Neuronal stem cell (in vitro differentiated cells): ENCODE results near the gene TP53BP2.
A peak's percentile ranks its signal among the peaks of the same experiment; 100 is the strongest.

Source experiments
- DNase-seq: peaks from one replicate; pipeline ENCODE4 v3.0.0-alpha.2; 2013; ENCODE audit warnings: low spot score
- H2AFZ ChIP-seq: one replicate; pipeline ENCODE4 v1.6.1; 2013; ENCODE audit warnings: mild to moderate bottlenecking, low read length, inconsistent platforms
- H2AK5ac ChIP-seq: 2 replicates; pipeline ENCODE4 v1.6.1; 2013; ENCODE audit warnings: low read depth, mild to moderate bottlenecking, inconsistent platforms, low read length, moderate library complexity, mixed read lengths
- H2BK120ac ChIP-seq: 2 replicates; pipeline ENCODE4 v1.6.1; 2013; ENCODE audit warnings: low read depth, mild to moderate bottlenecking, inconsistent platforms, low read length, moderate library complexity, mixed read lengths
- H2BK12ac ChIP-seq: one replicate; pipeline ENCODE4 v1.6.1; 2013; ENCODE audit warnings: low read length, inconsistent platforms
- H2BK15ac ChIP-seq: 2 replicates; pipeline ENCODE4 v1.6.1; 2013; ENCODE audit warnings: mild to moderate bottlenecking, low read length, inconsistent platforms, mixed read lengths
- H2BK5ac ChIP-seq: one replicate; pipeline ENCODE4 v1.6.1; 2013; ENCODE audit warnings: inconsistent platforms, mild to moderate bottlenecking, low read length, moderate library complexity
- H3K14ac ChIP-seq: one replicate; pipeline ENCODE4 v1.6.1; 2013; ENCODE audit warnings: low read length, inconsistent platforms
- H3K18ac ChIP-seq: 2 replicates; pipeline ENCODE4 v1.6.1; 2013; ENCODE audit warnings: low read length, inconsistent platforms
- H3K23ac ChIP-seq: 2 replicates; pipeline ENCODE4 v1.6.1; 2013; ENCODE audit warnings: low read depth, mild to moderate bottlenecking, mixed read lengths, low read length, inconsistent platforms; ENCODE audit not compliant: poor library complexity
- H3K27ac ChIP-seq: replicated peaks from 3 replicates; pipeline ENCODE4 v1.5.1; 2013; ENCODE audit warnings: low read length, inconsistent platforms
- H3K27me3 ChIP-seq, 3 experiments: 2 replicates each; pipeline ENCODE4 v1.6.1; 2013; ENCODE audit warnings: low read length in 3 of 3, mild to moderate bottlenecking in 2 of 3, inconsistent platforms in 1 of 3, low read depth in 1 of 3, mixed read lengths in 1 of 3, moderate library complexity in 1 of 3; ENCODE audit not compliant: control insufficient read depth in 3 of 3, insufficient read depth in 3 of 3
- H3K36me3 ChIP-seq, 2 donors: replicated peaks in 1 of 2; 2 replicates each; pipeline ENCODE4 v1.6.1; 2013; ENCODE audit warnings: low read length in 2 of 2; ENCODE audit not compliant: control insufficient read depth in 2 of 2, insufficient read depth in 2 of 2
- H3K4ac ChIP-seq: 2 replicates; pipeline ENCODE4 v1.6.1; 2013; ENCODE audit warnings: inconsistent platforms, mild to moderate bottlenecking, low read length, moderate library complexity
- H3K4me1 ChIP-seq, 2 donors: 1 replicate in 1 of 2; 2 replicates in 1 of 2; pipeline ENCODE4 v1.6.1; 2013; ENCODE audit warnings: low read length in 2 of 2, low read depth in 1 of 2; ENCODE audit not compliant: control insufficient read depth in 2 of 2, insufficient read depth in 1 of 2
- H3K4me2 ChIP-seq: one replicate; pipeline ENCODE4 v1.6.1; 2013; ENCODE audit warnings: mild to moderate bottlenecking, low read length, inconsistent platforms; ENCODE audit not compliant: insufficient read depth, poor library complexity, severe bottlenecking
- H3K4me3 ChIP-seq, 2 donors: 2 replicates each; pipeline ENCODE4 v1.5.1; 2013; ENCODE audit warnings: low read length in 2 of 2, mild to moderate bottlenecking in 2 of 2, inconsistent platforms in 1 of 2, moderate library complexity in 1 of 2
- H3K79me1 ChIP-seq: one replicate; pipeline ENCODE4 v1.6.1; 2013; ENCODE audit warnings: low read depth, mild to moderate bottlenecking, inconsistent platforms, low read length, moderate library complexity
- H3K9ac ChIP-seq: one replicate; pipeline ENCODE4 v1.6.1; 2013; ENCODE audit warnings: mild to moderate bottlenecking, low read depth, low read length, inconsistent platforms; ENCODE audit not compliant: poor library complexity
- H3K9me3 ChIP-seq, 2 donors: replicated peaks in 1 of 2; 2 replicates each; pipeline versions ENCODE3 to v1.6.1; 2013; ENCODE audit warnings: low read length in 2 of 2, mild to moderate bottlenecking in 2 of 2, inconsistent platforms in 1 of 2, low read depth in 1 of 2, mixed read lengths in 1 of 2, moderate library complexity in 1 of 2; ENCODE audit not compliant: control insufficient read depth in 2 of 2, insufficient read depth in 1 of 2
- H4K8ac ChIP-seq: one replicate; pipeline ENCODE4 v1.6.1; 2013; ENCODE audit warnings: low read depth, mild to moderate bottlenecking, inconsistent platforms, low read length, moderate library complexity
- H4K91ac ChIP-seq: one replicate; pipeline ENCODE4 v1.6.1; 2013; ENCODE audit warnings: low read length, low read depth, mild to moderate bottlenecking, inconsistent platforms; ENCODE audit not compliant: poor library complexity
- WGBS, 2 donors: extraction: QIAGEN DNeasy Blood & Tissue Kit; methylation state at CpG; one replicate each; pipeline ENCODE4 v1.1.7; 2013; ENCODE audit warnings: missing lambda C conversion rate in 2 of 2, mixed read lengths in 1 of 2; ENCODE audit not compliant: insufficient read length in 2 of 2, insufficient replicate concordance in 1 of 2; ENCODE audit errors: extremely low coverage in 2 of 2; 5-methylcytosine and 5-hydroxymethylcytosine counted together

The TP53BP2 gene

GRCh38 chr1:223733898-223734852 is 111.6 kb downstream of the TP53BP2 start:
- no peak overlapping the region for H2BK12ac ChIP-seq
- H2BK15ac ChIP-seq = no peak overlapping the region
- no peak overlapping the region for H3K4me3 ChIP-seq
- no peak overlapping the region for H4K91ac ChIP-seq
- no peak overlapping the region for H3K23ac ChIP-seq
- no peak overlapping the region for H3K4ac ChIP-seq
- no peak overlapping the region for H3K9ac ChIP-seq
- H2BK120ac ChIP-seq = no peak overlapping the region
- no peak overlapping the region for H2AK5ac ChIP-seq
- no peak overlapping the region for H4K8ac ChIP-seq
- no peak overlapping the region for H3K18ac ChIP-seq
- H3K36me3 ChIP-seq = peaks cover 3 to 34% of the 10 kb centered on the region in 2 donors
- H3K27me3 ChIP-seq = no peaks in the 10 kb centered on the region
- H3K4me2 ChIP-seq = no peak overlapping the region
- H3K4me1 ChIP-seq = peaks cover 0 to 11% of the 10 kb centered on the region in 2 donors
- no peak overlapping the region for H3K27ac ChIP-seq
- peak overlapping the region; percentile 48 for H3K14ac ChIP-seq
- no peak overlapping the region for H2AFZ ChIP-seq
- no peaks in the 10 kb centered on the region for H3K79me1 ChIP-seq
- no peaks in the 10 kb centered on the region for H3K9me3 ChIP-seq
- DNase-seq = no peak
- no CpG with 5 or more reads among the region's 20 CpGs for WGBS, 2 donors
- H2BK5ac ChIP-seq = no peak overlapping the region

GRCh38 chr1:223732993-223733798 is 112.6 kb downstream of the TP53BP2 start:
- no CpG with 5 or more reads among the region's 6 CpGs for WGBS, 2 donors
- no peak overlapping the region for H3K27ac ChIP-seq
- H4K8ac ChIP-seq = no peak overlapping the region
- no peak overlapping the region for H3K18ac ChIP-seq
- H3K27me3 ChIP-seq = no peaks in the 10 kb centered on the region
- H3K36me3 ChIP-seq = peaks cover 5 to 35% of the 10 kb centered on the region in 2 donors
- H2BK12ac ChIP-seq = no peak overlapping the region
- DNase-seq = no peak
- H3K4me3 ChIP-seq = no peak overlapping the region
- H4K91ac ChIP-seq = no peak overlapping the region
- peaks cover 0 to 11% of the 10 kb centered on the region in 2 donors for H3K4me1 ChIP-seq
- H2BK120ac ChIP-seq = no peak overlapping the region
- no peak overlapping the region for H2AK5ac ChIP-seq
- no peak overlapping the region for H3K9ac ChIP-seq
- no peaks in the 10 kb centered on the region for H3K79me1 ChIP-seq
- H3K4ac ChIP-seq = no peak overlapping the region
- no peak overlapping the region for H3K23ac ChIP-seq
- H3K9me3 ChIP-seq = no peaks in the 10 kb centered on the region
- no peak overlapping the region for H2BK5ac ChIP-seq
- no peak overlapping the region for H2AFZ ChIP-seq
- H3K4me2 ChIP-seq = no peak overlapping the region
- no peak overlapping the region for H3K14ac ChIP-seq
- no peak overlapping the region for H2BK15ac ChIP-seq

GRCh38 chr1:223731133-223731770 is 114.5 kb downstream of the TP53BP2 start:
- H3K4me1 ChIP-seq = peaks cover 9 to 21% of the 10 kb centered on the region in 2 donors
- no peak for DNase-seq
- H3K4me2 ChIP-seq = no peak overlapping the region
- no peak overlapping the region for H3K4me3 ChIP-seq
- H3K9me3 ChIP-seq = no peaks in the 10 kb centered on the region
- no peak overlapping the region for H3K4ac ChIP-seq
- H4K91ac ChIP-seq = no peak overlapping the region
- H3K14ac ChIP-seq = no peak overlapping the region
- no peak overlapping the region for H2BK5ac ChIP-seq
- no peak overlapping the region for H2BK120ac ChIP-seq
- H2BK15ac ChIP-seq = no peak overlapping the region
- WGBS, 2 donors = no CpG with 5 or more reads among the region's 13 CpGs
- no peak overlapping the region for H2BK12ac ChIP-seq
- H3K27ac ChIP-seq = no peak overlapping the region
- H2AFZ ChIP-seq = no peak overlapping the region
- H3K23ac ChIP-seq = peak overlapping the region; percentile 34
- H3K9ac ChIP-seq = peak overlapping the region; percentile 63
- H4K8ac ChIP-seq = no peak overlapping the region
- H3K79me1 ChIP-seq = no peaks in the 10 kb centered on the region
- H3K36me3 ChIP-seq = peaks cover 5 to 44% of the 10 kb centered on the region in 2 donors
- H3K27me3 ChIP-seq = no peaks in the 10 kb centered on the region
- no peak overlapping the region for H2AK5ac ChIP-seq
- peak overlapping the region; percentile 32 for H3K18ac ChIP-seq
